ENCODE data around the gene BAZ2B. TPM values are rescaled to one million over a fixed set of nuclear protein-coding genes. Genes with fewer than 3 reads are reported as not detected.

The BAZ2B gene
- total RNA-seq, 1 donor from 2014 or later: 226 TPM

DNA sequence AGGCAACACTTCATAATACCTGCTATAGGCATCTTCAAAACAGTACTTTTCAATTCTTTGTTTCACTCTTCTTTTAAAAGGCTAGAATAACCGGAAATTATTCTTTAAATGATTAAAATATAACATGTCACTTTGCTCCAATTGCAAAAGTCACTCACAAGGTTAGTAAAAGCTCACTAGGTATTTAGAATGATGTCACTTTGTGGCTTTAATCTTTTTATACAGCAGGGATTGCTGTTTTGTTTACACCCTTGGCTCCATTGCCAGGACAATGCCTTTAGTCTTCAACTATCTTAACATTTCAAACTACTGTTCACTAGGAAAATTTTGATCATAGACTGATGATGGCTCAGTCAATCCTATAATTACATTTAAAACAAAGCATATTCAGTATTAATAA lies 157.1 kb downstream of the BAZ2B start:
- no peaks in the 10 kb centered on the region for H3K4me1 Mint-ChIP-seq (ENCODE audit: low read depth, unreplicated experiment)
- H3K36me3 Mint-ChIP-seq (ENCODE audit: unreplicated experiment): no peaks in the 10 kb centered on the region
- H3K9me3 Mint-ChIP-seq (ENCODE audit: unreplicated experiment): peaks cover 2% of the 10 kb centered on the region
- no peak overlapping the region for H3K27ac Mint-ChIP-seq (ENCODE audit: unreplicated experiment)
- TF ChIP-seq, protein P1, sequence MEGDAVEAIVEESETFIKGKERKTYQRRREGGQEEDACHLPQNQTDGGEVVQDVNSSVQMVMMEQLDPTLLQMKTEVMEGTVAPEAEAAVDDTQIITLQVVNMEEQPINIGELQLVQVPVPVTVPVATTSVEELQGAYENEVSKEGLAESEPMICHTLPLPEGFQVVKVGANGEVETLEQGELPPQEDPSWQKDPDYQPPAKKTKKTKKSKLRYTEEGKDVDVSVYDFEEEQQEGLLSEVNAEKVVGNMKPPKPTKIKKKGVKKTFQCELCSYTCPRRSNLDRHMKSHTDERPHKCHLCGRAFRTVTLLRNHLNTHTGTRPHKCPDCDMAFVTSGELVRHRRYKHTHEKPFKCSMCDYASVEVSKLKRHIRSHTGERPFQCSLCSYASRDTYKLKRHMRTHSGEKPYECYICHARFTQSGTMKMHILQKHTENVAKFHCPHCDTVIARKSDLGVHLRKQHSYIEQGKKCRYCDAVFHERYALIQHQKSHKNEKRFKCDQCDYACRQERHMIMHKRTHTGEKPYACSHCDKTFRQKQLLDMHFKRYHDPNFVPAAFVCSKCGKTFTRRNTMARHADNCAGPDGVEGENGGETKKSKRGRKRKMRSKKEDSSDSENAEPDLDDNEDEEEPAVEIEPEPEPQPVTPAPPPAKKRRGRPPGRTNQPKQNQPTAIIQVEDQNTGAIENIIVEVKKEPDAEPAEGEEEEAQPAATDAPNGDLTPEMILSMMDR (IDR thresholded peaks at IDR 0.05; ENCODE audit: partially characterized antibody, unreplicated experiment): no peak
- DNase-seq: no peak
- no peak overlapping the region for H3K4me3 Mint-ChIP-seq (ENCODE audit: unreplicated experiment)
- no peaks in the 10 kb centered on the region for H3K27me3 Mint-ChIP-seq (ENCODE audit: unreplicated experiment)

DNA sequence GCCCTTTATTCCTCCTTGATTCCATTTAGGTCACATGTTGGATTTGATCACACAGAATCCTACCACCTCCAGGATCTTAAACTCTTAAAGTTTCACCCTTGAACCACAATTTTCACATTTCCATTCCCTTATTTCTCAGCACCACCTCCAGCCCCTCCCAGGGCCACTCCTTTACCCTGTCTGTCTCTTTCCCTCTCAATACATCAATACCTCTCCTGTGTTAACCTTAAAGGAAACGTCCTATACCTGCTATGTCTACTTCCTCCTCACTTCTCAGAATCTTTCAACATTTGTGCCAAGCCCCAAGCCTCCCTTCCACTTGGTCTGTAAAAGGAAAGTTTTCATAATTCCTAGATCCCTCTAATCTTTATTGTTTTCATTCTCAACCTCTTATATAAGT lies 158.8 kb downstream of the BAZ2B start:
- no peak overlapping the region for H3K4me3 Mint-ChIP-seq (ENCODE audit: unreplicated experiment)
- H3K27ac Mint-ChIP-seq (ENCODE audit: unreplicated experiment): no peak overlapping the region
- no peaks in the 10 kb centered on the region for H3K36me3 Mint-ChIP-seq (ENCODE audit: unreplicated experiment)
- H3K4me1 Mint-ChIP-seq (ENCODE audit: low read depth, unreplicated experiment): no peaks in the 10 kb centered on the region
- TF ChIP-seq, protein P1 (IDR thresholded peaks at IDR 0.05; ENCODE audit: partially characterized antibody, unreplicated experiment): no peak
- no peaks in the 10 kb centered on the region for H3K9me3 Mint-ChIP-seq (ENCODE audit: unreplicated experiment)
- H3K27me3 Mint-ChIP-seq (ENCODE audit: unreplicated experiment): no peaks in the 10 kb centered on the region
- DNase-seq: no peak

DNA sequence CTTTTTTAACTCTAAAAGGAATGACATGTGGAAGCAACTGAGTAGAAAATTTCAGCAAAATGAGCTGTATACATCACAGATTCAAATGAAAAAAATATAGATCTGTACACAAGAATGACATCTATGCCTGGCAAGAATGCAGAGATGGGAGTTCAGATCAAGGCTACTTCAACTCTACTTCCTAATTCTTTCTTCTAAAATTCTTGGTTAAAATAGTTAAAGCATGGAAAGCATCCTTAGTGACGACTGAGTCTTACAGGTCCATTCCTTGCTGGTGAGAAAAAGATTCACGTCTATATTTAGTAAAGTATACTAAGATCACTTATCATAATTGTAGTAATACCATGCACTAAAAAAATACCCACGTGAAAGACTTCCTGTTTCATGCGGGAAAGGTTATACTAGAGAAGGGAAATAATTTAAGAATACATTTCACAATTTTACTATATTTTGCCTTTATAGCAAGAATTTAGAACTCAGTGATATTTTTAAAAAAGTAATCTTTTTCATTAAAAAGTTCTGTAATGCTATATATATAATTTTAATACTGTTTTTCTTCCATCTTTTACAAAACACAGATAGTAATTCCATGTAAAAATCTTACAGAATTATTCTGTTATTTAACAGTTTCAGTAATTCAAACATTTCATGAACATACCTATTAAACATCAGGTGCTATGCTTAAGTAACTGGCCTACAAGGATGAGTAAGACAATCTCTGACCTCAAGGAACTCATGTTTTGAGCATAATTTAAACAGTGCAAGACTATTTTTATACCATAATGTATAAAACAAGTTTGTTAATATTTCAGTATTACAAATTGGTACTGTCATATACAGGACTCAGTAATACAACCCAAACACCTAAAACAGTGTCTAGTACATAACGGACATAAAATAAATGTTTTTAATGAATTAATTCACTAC lies 159.6 kb downstream of the BAZ2B start:
- Mint-ChIP-seq H3K4me1 (ENCODE audit: low read depth, unreplicated experiment) (no peaks in the 10 kb centered on the region), H3K36me3 (ENCODE audit: unreplicated experiment) (no peaks in the 10 kb centered on the region), H3K9me3 (ENCODE audit: unreplicated experiment) (no peaks in the 10 kb centered on the region), H3K4me3 (ENCODE audit: unreplicated experiment) (no peak overlapping the region), H3K27ac (ENCODE audit: unreplicated experiment) (no peak overlapping the region), H3K27me3 (ENCODE audit: unreplicated experiment) (no peaks in the 10 kb centered on the region)
- no peak for DNase-seq
- TF ChIP-seq, protein P1 (IDR thresholded peaks at IDR 0.05; ENCODE audit: partially characterized antibody, unreplicated experiment): no peak

- no peak for DNase-seq
- no peaks in the 10 kb centered on the region for H3K9me3 Mint-ChIP-seq (ENCODE audit: unreplicated experiment)
- no peaks in the 10 kb centered on the region for H3K4me1 Mint-ChIP-seq (ENCODE audit: low read depth, unreplicated experiment)
- no peaks in the 10 kb centered on the region for H3K36me3 Mint-ChIP-seq (ENCODE audit: unreplicated experiment)
- no peak overlapping the region for H3K27ac Mint-ChIP-seq (ENCODE audit: unreplicated experiment)
- no peaks in the 10 kb centered on the region for H3K27me3 Mint-ChIP-seq (ENCODE audit: unreplicated experiment)
- TF ChIP-seq, protein P1 (IDR thresholded peaks at IDR 0.05; ENCODE audit: partially characterized antibody, unreplicated experiment): no peak
- no peak overlapping the region for H3K4me3 Mint-ChIP-seq (ENCODE audit: unreplicated experiment)
These were observed 160.9 kb downstream of the BAZ2B start for GRCh38 chr2:159455330-159455918.

- no peak overlapping the region for H3K4me3 Mint-ChIP-seq (ENCODE audit: unreplicated experiment)
- no peak overlapping the region for H3K27ac Mint-ChIP-seq (ENCODE audit: unreplicated experiment)
- H3K36me3 Mint-ChIP-seq (ENCODE audit: unreplicated experiment): no peaks in the 10 kb centered on the region
- H3K27me3 Mint-ChIP-seq (ENCODE audit: unreplicated experiment): peaks cover 2% of the 10 kb centered on the region
- no peaks in the 10 kb centered on the region for H3K9me3 Mint-ChIP-seq (ENCODE audit: unreplicated experiment)
- no peaks in the 10 kb centered on the region for H3K4me1 Mint-ChIP-seq (ENCODE audit: low read depth, unreplicated experiment)
- DNase-seq: no peak
- TF ChIP-seq, protein P1 (IDR thresholded peaks at IDR 0.05; ENCODE audit: partially characterized antibody, unreplicated experiment): no peak
These were observed 162.2 kb downstream of the BAZ2B start for GRCh38 chr2:159454185-159454584.
